A673 (cell line): ENCODE measurements around the gene LRCH1.

Source experiments
- CTCF ChIP-seq: fragments of 300-800, 200-600 bp; sonication (generic); conservative IDR thresholded peaks from 2 replicates; pipeline ENCODE4 v1.5.1; 2017; ENCODE audit warnings: low read depth, mild to moderate bottlenecking, antibody characterized with exemption, low read length, moderate library complexity, mixed read lengths
- EZH2 ChIP-seq: fragments of 200-600 bp; sonication (generic); IDR thresholded peaks from 2 replicates; pipeline ENCODE4 v1.6.1; 2017; ENCODE audit warnings: borderline replicate concordance, low read depth, mild to moderate bottlenecking, mixed read lengths, antibody characterized with exemption, low read length; ENCODE audit not compliant: poor library complexity, severe bottlenecking

GRCh38 chr13:46676378-46676725 lies 123.4 kb downstream of the LRCH1 start:
- no peak for TF ChIP-seq CTCF
- no peak for TF ChIP-seq EZH2
